ENCODE results near the gene PLEKHO2. TPM values are rescaled to one million over a fixed set of nuclear protein-coding genes. Genes with fewer than 3 reads are reported as not detected.
"Not testable (repeated sequence)": the region's sequence is repeated elsewhere in the genome, so short reads cannot be mapped to it uniquely, and the experiment has no call there.

Gene PLEKHO2
- total RNA-seq, 1 experiment from 2014 or later: 25.0 TPM

GRCh38 chr15:64814965-64815364, 26.8 kb upstream of the PLEKHO2 start:
- H3K9me3 ChIP-seq, DNase-seq, H3K27me3 ChIP-seq, H3K4me3 ChIP-seq: not testable (repeated sequence)
- H3K36me3 ChIP-seq: peaks cover 11% of the 10 kb centered on the region

- no peak overlapping the region for H3K4me3 ChIP-seq
- H3K9me3 ChIP-seq: no peaks in the 10 kb centered on the region
- no peak for DNase-seq
- no peaks in the 10 kb centered on the region for H3K27me3 ChIP-seq
- peaks cover 21% of the 10 kb centered on the region for H3K36me3 ChIP-seq
These were observed 25.3 kb upstream of the PLEKHO2 start for GRCh38 chr15:64816452-64816851.

- no peaks in the 10 kb centered on the region for H3K27me3 ChIP-seq
- no peaks in the 10 kb centered on the region for H3K9me3 ChIP-seq
- peaks cover 16% of the 10 kb centered on the region for H3K36me3 ChIP-seq
- no peak for DNase-seq
- peak overlapping the region; percentile 65 for H3K4me3 ChIP-seq
These were observed 16.7 kb upstream of the PLEKHO2 start for GRCh38 chr15:64824929-64825430.

- Histone ChIP-seq H3K4me3 (peak within 1 kb of the TSS; percentile 65), H3K27me3 (no peaks in the 10 kb centered on the region), H3K36me3 (peaks cover 11% of the 10 kb centered on the region), H3K9me3 (no peaks in the 10 kb centered on the region)
- DNase-seq: peak; percentile 96
These were observed 16.1 kb upstream of the PLEKHO2 start, which contains the start of gene PIF1 for GRCh38 chr15:64825431-64826294. Gene PIF1, minus strand, starts transcription at chr15:64825647. Its CDS starts 1,312 bp downstream, at chr15:64824335.

GRCh38 chr15:64828985-64829384, 12.7 kb upstream of the PLEKHO2 start:
- H3K9me3 ChIP-seq: no peaks in the 10 kb centered on the region
- peak; percentile 10 for DNase-seq
- H3K27me3 ChIP-seq: no peaks in the 10 kb centered on the region
- H3K36me3 ChIP-seq: no peaks in the 10 kb centered on the region; the same call in 1 of the 2 replicates
- H3K4me3 ChIP-seq: no peak overlapping the region

GRCh38 chr15:64833690-64834089, 8.0 kb upstream of the PLEKHO2 start:
- no peaks in the 10 kb centered on the region; the same call in 1 of the 2 replicates for H3K36me3 ChIP-seq
- no peak for DNase-seq
- no peaks in the 10 kb centered on the region for H3K27me3 ChIP-seq
- no peak overlapping the region for H3K4me3 ChIP-seq
- no peaks in the 10 kb centered on the region for H3K9me3 ChIP-seq

- no peaks in the 10 kb centered on the region for H3K36me3 ChIP-seq
- DNase-seq: no peak
- H3K27me3 ChIP-seq: no peaks in the 10 kb centered on the region
- no peaks in the 10 kb centered on the region for H3K9me3 ChIP-seq
- H3K4me3 ChIP-seq: no peak overlapping the region; the same call in 1 of the 2 replicates
These were observed 5.6 kb upstream of the PLEKHO2 start for GRCh38 chr15:64836023-64836536.

- H3K4me3 ChIP-seq: no peak overlapping the region
- no peak for DNase-seq
- no peaks in the 10 kb centered on the region for H3K27me3 ChIP-seq
- H3K9me3 ChIP-seq: no peaks in the 10 kb centered on the region
- peaks cover 2% of the 10 kb centered on the region; the same call in 1 of the 2 replicates for H3K36me3 ChIP-seq
These were observed 4.2 kb upstream of the PLEKHO2 start for GRCh38 chr15:64837502-64837901.

GRCh38 chr15:64841060-64841343, 713 bp upstream of the PLEKHO2 start:
- DNase-seq: no peak
- Histone ChIP-seq H3K36me3 (peaks cover 2% of the 10 kb centered on the region; the same call in 1 of the 2 replicates), H3K4me3 (peak overlapping the region; percentile 97), H3K9me3 (no peaks in the 10 kb centered on the region), H3K27me3 (no peaks in the 10 kb centered on the region)

GRCh38 chr15:64842096-64842939, 603 bp downstream of the PLEKHO2 start:
- Histone ChIP-seq H3K36me3 (peaks cover 2% of the 10 kb centered on the region; the same call in 1 of the 2 replicates), H3K27me3 (no peaks in the 10 kb centered on the region), H3K9me3 (no peaks in the 10 kb centered on the region), H3K4me3 (peak overlapping the region; percentile 97)
- DNase-seq: peak; percentile 28

- Histone ChIP-seq H3K4me3 (peak overlapping the region; percentile 97), H3K36me3 (peaks cover 5% of the 10 kb centered on the region), H3K9me3 (no peaks in the 10 kb centered on the region), H3K27me3 (no peaks in the 10 kb centered on the region)
- peak; percentile 38 for DNase-seq
These were observed 1.4 kb downstream of the PLEKHO2 start for GRCh38 chr15:64842986-64843561.

- peaks cover 11% of the 10 kb centered on the region for H3K36me3 ChIP-seq
- DNase-seq: no peak
- H3K4me3 ChIP-seq: no peak overlapping the region
- H3K27me3 ChIP-seq: no peaks in the 10 kb centered on the region
- H3K9me3 ChIP-seq: no peaks in the 10 kb centered on the region
These were observed 2.3 kb downstream of the PLEKHO2 start for GRCh38 chr15:64843991-64844390.

GRCh38 chr15:64844576-64845145, 2.9 kb downstream of the PLEKHO2 start:
- no peaks in the 10 kb centered on the region for H3K9me3 ChIP-seq
- peaks cover 13% of the 10 kb centered on the region for H3K36me3 ChIP-seq
- H3K4me3 ChIP-seq: no peak overlapping the region
- no peaks in the 10 kb centered on the region for H3K27me3 ChIP-seq
- DNase-seq: no peak

GRCh38 chr15:64845183-64845611, 3.5 kb downstream of the PLEKHO2 start:
- Histone ChIP-seq H3K27me3 (no peaks in the 10 kb centered on the region), H3K9me3 (no peaks in the 10 kb centered on the region), H3K4me3 (no peak overlapping the region), H3K36me3 (peaks cover 18% of the 10 kb centered on the region)
- no peak for DNase-seq

- no peak for DNase-seq
- H3K4me3 ChIP-seq: no peak overlapping the region
- no peaks in the 10 kb centered on the region for H3K27me3 ChIP-seq
- peaks cover 24% of the 10 kb centered on the region for H3K36me3 ChIP-seq
- H3K9me3 ChIP-seq: no peaks in the 10 kb centered on the region
These were observed 4.3 kb downstream of the PLEKHO2 start for GRCh38 chr15:64845831-64846595.

- no peaks in the 10 kb centered on the region for H3K27me3 ChIP-seq
- H3K36me3 ChIP-seq: peaks cover 22% of the 10 kb centered on the region
- H3K4me3 ChIP-seq: no peak overlapping the region
- no peak for DNase-seq
- H3K9me3 ChIP-seq: no peaks in the 10 kb centered on the region
These were observed 5.3 kb downstream of the PLEKHO2 start for GRCh38 chr15:64847016-64847415.

Data from MG63 (cell line).